Measurements from ENCODE around the gene SRD5A2.

DNA sequence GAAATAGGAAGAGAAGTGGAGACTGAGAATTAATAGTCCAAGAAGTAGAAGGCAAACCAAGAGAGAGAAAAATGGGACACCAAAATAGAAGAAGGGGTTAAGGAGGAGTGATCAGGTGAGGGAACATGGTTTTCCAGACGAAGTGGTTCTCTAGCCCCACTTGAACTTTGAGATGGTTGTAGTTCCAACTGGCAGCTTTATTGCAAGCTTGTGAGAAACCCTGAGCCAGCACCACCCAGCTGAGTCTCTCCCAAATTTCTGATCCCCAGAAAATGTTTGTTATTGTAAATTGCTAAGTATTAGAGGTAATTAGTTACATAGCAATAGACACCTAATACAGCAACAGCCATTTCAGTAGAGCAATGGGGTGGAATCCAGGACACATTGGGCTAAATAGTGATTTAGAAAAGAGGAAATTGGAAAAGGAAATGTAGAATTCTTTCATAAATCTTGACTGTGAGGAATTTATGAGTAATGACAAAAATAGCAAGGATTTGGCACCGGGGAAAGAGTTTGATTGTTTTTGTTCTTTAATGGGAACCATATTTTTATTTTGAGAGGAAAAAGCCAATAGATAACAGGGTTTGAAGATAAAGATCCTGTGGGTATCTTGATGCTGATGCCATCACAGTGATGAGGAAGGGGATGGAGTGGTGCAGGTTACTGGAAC is 104.1 kb downstream of the SRD5A2 start:
- TF ChIP-seq POLR2A (IDR thresholded peaks at IDR 0.05): no peak
- TF ChIP-seq, protein P1, sequence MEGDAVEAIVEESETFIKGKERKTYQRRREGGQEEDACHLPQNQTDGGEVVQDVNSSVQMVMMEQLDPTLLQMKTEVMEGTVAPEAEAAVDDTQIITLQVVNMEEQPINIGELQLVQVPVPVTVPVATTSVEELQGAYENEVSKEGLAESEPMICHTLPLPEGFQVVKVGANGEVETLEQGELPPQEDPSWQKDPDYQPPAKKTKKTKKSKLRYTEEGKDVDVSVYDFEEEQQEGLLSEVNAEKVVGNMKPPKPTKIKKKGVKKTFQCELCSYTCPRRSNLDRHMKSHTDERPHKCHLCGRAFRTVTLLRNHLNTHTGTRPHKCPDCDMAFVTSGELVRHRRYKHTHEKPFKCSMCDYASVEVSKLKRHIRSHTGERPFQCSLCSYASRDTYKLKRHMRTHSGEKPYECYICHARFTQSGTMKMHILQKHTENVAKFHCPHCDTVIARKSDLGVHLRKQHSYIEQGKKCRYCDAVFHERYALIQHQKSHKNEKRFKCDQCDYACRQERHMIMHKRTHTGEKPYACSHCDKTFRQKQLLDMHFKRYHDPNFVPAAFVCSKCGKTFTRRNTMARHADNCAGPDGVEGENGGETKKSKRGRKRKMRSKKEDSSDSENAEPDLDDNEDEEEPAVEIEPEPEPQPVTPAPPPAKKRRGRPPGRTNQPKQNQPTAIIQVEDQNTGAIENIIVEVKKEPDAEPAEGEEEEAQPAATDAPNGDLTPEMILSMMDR (IDR thresholded peaks at IDR 0.05): no peak
